Jurkat, Clone E6-1 (cell line): ENCODE measurements around the gene FYCO1. TPM values are rescaled to one million over a fixed set of nuclear protein-coding genes. Genes with fewer than 3 reads are reported as not detected.
"Not testable (repeated sequence)": the region's sequence is repeated elsewhere in the genome, so short reads cannot be mapped to it uniquely, and the experiment has no call there.

Experiments
- DNase-seq: peaks from one replicate; pipeline ENCODE4 v3.0.0-alpha.2; 2011; ENCODE audit warnings: low read depth, low spot score
- H3K4me3 ChIP-seq: 2 replicates; pipeline ENCODE4 v1.5.1; 2011; ENCODE audit warnings: mild to moderate bottlenecking, low read length, control low read depth, moderate library complexity
- polyA plus RNA-seq: library from polyadenylated mRNA; unstranded; fragments of >200 nt; gene quantifications from one replicate; pipeline ENCODE4 v1.2.1, GENCODE V29; 2012; ENCODE audit warnings: missing spikeins; ENCODE audit not compliant: insufficient read length, insufficient read depth

The FYCO1 gene
- polyA plus RNA-seq: 11.1 TPM

- H3K4me3 ChIP-seq: peak within 1 kb of the TSS; percentile 86
- DNase-seq: peak; percentile 82
Measured at GRCh38 chr3:45995236-45996192, at the start of gene FYCO1. Gene FYCO1, minus strand, starts transcription at chr3:45995824. Its CDS starts 10,914 bp downstream, at chr3:45984910.

- H3K4me3 ChIP-seq: no peak overlapping the region
- DNase-seq: no peak
Measured at GRCh38 chr3:46038916-46039315, 43.3 kb upstream of the FYCO1 start.

GRCh38 chr3:46038071-46038470 lies 42.4 kb upstream of the FYCO1 start:
- DNase-seq: not testable (repeated sequence)

GRCh38 chr3:46036191-46036590 lies 40.6 kb upstream of the FYCO1 start:
- no peak for DNase-seq
- H3K4me3 ChIP-seq: no peak overlapping the region

More at GRCh38 chr3:46038071-46038470, 42.4 kb upstream of the FYCO1 start:
- not testable (repeated sequence) for H3K4me3 ChIP-seq

- no peak overlapping the region for H3K4me3 ChIP-seq
- no peak for DNase-seq
Measured at GRCh38 chr3:46031747-46032146, 36.1 kb upstream of the FYCO1 start.

- H3K4me3 ChIP-seq: no peak overlapping the region
- DNase-seq: no peak
Measured at GRCh38 chr3:46031269-46031668, 35.6 kb upstream of the FYCO1 start.

- H3K4me3 ChIP-seq: no peak overlapping the region
- no peak for DNase-seq
Measured at GRCh38 chr3:46030626-46031025, 35.0 kb upstream of the FYCO1 start.

- DNase-seq: no peak
- H3K4me3 ChIP-seq: no peak overlapping the region
Measured at GRCh38 chr3:46029953-46030543, 34.4 kb upstream of the FYCO1 start.

- no peak for DNase-seq
- no peak overlapping the region for H3K4me3 ChIP-seq
Measured at GRCh38 chr3:46027736-46028397, 32.2 kb upstream of the FYCO1 start.

- no peak within 1 kb of the TSS for H3K4me3 ChIP-seq
- no peak for DNase-seq
Measured at GRCh38 chr3:46027021-46027705, 31.5 kb upstream of the FYCO1 start, which contains the start of gene XCR1. Gene XCR1, minus strand, starts transcription at chr3:46027483. Its CDS starts 5,536 bp downstream, at chr3:46021947.

- no peak for DNase-seq
- H3K4me3 ChIP-seq: no peak overlapping the region
Measured at GRCh38 chr3:46025139-46025538, 29.5 kb upstream of the FYCO1 start.

GRCh38 chr3:46024131-46024530 lies 28.5 kb upstream of the FYCO1 start:
- no peak overlapping the region for H3K4me3 ChIP-seq
- no peak for DNase-seq

GRCh38 chr3:46022909-46023785 lies 27.5 kb upstream of the FYCO1 start:
- DNase-seq: no peak
- no peak overlapping the region for H3K4me3 ChIP-seq

- no peak overlapping the region for H3K4me3 ChIP-seq
- DNase-seq: no peak
Measured at GRCh38 chr3:46021516-46021915, 25.9 kb upstream of the FYCO1 start.

GRCh38 chr3:46020766-46021510 lies 25.3 kb upstream of the FYCO1 start:
- H3K4me3 ChIP-seq: no peak overlapping the region
- no peak for DNase-seq

- H3K4me3 ChIP-seq: no peak overlapping the region
Measured at GRCh38 chr3:46019707-46020106, 24.1 kb upstream of the FYCO1 start.

GRCh38 chr3:46017720-46018119 lies 22.1 kb upstream of the FYCO1 start:
- H3K4me3 ChIP-seq: no peak overlapping the region
- no peak for DNase-seq

More at GRCh38 chr3:46019707-46020106, 24.1 kb upstream of the FYCO1 start:
- no peak for DNase-seq
